Thymus (tissue), 14 donors: ENCODE data around the gene RPUSD4. TPM values are rescaled to one million over a fixed set of nuclear protein-coding genes. Genes with fewer than 3 reads are reported as not detected.
A peak's percentile ranks its signal among the peaks of the same experiment; 100 is the strongest.
"Not testable (repeated sequence)": the region's sequence is repeated elsewhere in the genome, so short reads cannot be mapped to it uniquely, and the experiment has no call there.

Experiments
- DNase-seq, 9 donors: peaks; one replicate each; pipeline ENCODE4 v3.0.0-alpha.2; 2013; ENCODE audit warnings: low spot score in 9 of 9, low read depth in 6 of 9, missing footprints in 1 of 9
- H3K27ac ChIP-seq, 2 donors: one replicate each; pipeline ENCODE4 v1.5.1; 2013; ENCODE audit warnings: control low read depth in 1 of 2, low read depth in 1 of 2, low read length in 1 of 2, mild to moderate bottlenecking in 1 of 2, moderate library complexity in 1 of 2
- H3K27me3 ChIP-seq, 2 donors: one replicate each; pipeline ENCODE4 v1.5.1; 2013; ENCODE audit warnings: low read length in 1 of 2; ENCODE audit not compliant: control insufficient read depth in 2 of 2, insufficient read depth in 1 of 2
- H3K36me3 ChIP-seq, 2 donors: one replicate each; pipeline ENCODE4 v1.5.1; 2013; ENCODE audit warnings: low read length in 1 of 2, mild to moderate bottlenecking in 1 of 2, moderate library complexity in 1 of 2; ENCODE audit not compliant: control insufficient read depth in 2 of 2, insufficient read depth in 2 of 2
- H3K4me1 ChIP-seq, 2 donors: one replicate each; pipeline ENCODE4 v1.5.1; 2013; ENCODE audit warnings: low read length in 2 of 2; ENCODE audit not compliant: control insufficient read depth in 2 of 2, insufficient read depth in 2 of 2
- H3K4me3 ChIP-seq, 2 donors: one replicate each; pipeline ENCODE4 v1.5.1; 2013; ENCODE audit warnings: low read length in 2 of 2, control low read depth in 1 of 2, mild to moderate bottlenecking in 1 of 2
- H3K9me3 ChIP-seq, 2 donors: one replicate each; pipeline ENCODE4 v1.5.1; 2013; ENCODE audit warnings: low read length in 1 of 2, mild to moderate bottlenecking in 1 of 2; ENCODE audit not compliant: control insufficient read depth in 2 of 2, insufficient read depth in 1 of 2
- WGBS: extraction: QIAGEN DNeasy Blood & Tissue Kit; methylation state at CpG from one replicate; pipeline ENCODE4 v1.1.7; 2013; 5-methylcytosine and 5-hydroxymethylcytosine counted together
- long read RNA-seq, 10 donors: transcript quantifications; one replicate each; lab custom pipeline, GENCODE V29; 2026
- polyA plus RNA-seq: library from polyadenylated mRNA; stranded (reverse); fragments of 200-250 nt; gene quantifications from one replicate; pipeline ENCODE4 v1.2.3, GENCODE V29; 2013
- total RNA-seq: library from RNA; stranded (reverse); fragments of 120-200 nt; gene quantifications from one replicate; pipeline ENCODE4 v1.2.4, GENCODE V29; 2013
- donor health status: healthy.

Gene RPUSD4
- total RNA-seq: 16.0 TPM
- 20.5 TPM for polyA plus RNA-seq
- long read RNA-seq, donor 1, partial matches to known transcripts: 0 of 2 reads
- long read RNA-seq, donor 1, other reads (novel, unspliced or antisense): 0 of 2 reads
- long read RNA-seq, donor 2: 0 reads
- long read RNA-seq, donor 3, transcript RPUSD4-201 (7 exons, 2,512 nt): major isoform, 7 of 32 reads
- long read RNA-seq, donor 3, transcript RPUSD4-207 (3 exons, 1,030 nt): minor isoform, 5 of 32 reads
- long read RNA-seq, donor 3, partial matches to known transcripts: 20 of 32 reads
- long read RNA-seq, donor 3, other reads (novel, unspliced or antisense): 0 of 32 reads
- long read RNA-seq, donor 4, transcript RPUSD4-201 (7 exons, 2,512 nt): major isoform, 6 of 7 reads
- long read RNA-seq, donor 4, partial matches to known transcripts: 0 of 7 reads
- long read RNA-seq, donor 4, other reads (novel, unspliced or antisense): 0 of 7 reads
- long read RNA-seq, donor 5, transcript RPUSD4-201 (7 exons, 2,512 nt): major isoform, 10 of 17 reads
- long read RNA-seq, donor 5, partial matches to known transcripts: 0 of 17 reads
- long read RNA-seq, donor 5, other reads (novel, unspliced or antisense): 0 of 17 reads
- long read RNA-seq, donor 6, partial matches to known transcripts: 0 of 2 reads
- long read RNA-seq, donor 6, other reads (novel, unspliced or antisense): 0 of 2 reads
- long read RNA-seq, donor 7, transcript RPUSD4-201 (7 exons, 2,512 nt): major isoform, 9 of 11 reads
- long read RNA-seq, donor 7, partial matches to known transcripts: 0 of 11 reads
- long read RNA-seq, donor 7, other reads (novel, unspliced or antisense): 0 of 11 reads
- long read RNA-seq, donor 8, partial matches to known transcripts: 0 of 4 reads
- long read RNA-seq, donor 8, other reads (novel, unspliced or antisense): 0 of 4 reads
- long read RNA-seq, donor 9, partial matches to known transcripts: 0 of 2 reads
- long read RNA-seq, donor 9, other reads (novel, unspliced or antisense): 0 of 2 reads
- long read RNA-seq, donor 10, partial matches to known transcripts: 0 of 4 reads
- long read RNA-seq, donor 10, other reads (novel, unspliced or antisense): 0 of 4 reads

GRCh38 chr11:126211236-126212088, at the start of gene RPUSD4, which contains the start of gene FAM118B:
RPUSD4 (minus strand) TSS chr11:126211650; CDS start chr11:126211638, 12 bp downstream.
FAM118B (plus strand) TSS chr11:126211782; CDS start chr11:126235002, 23,220 bp downstream.
- Histone ChIP-seq H3K36me3 (peaks cover 0 to 26% of the 10 kb centered on the region in 2 donors), H3K9me3 (no peaks in the 10 kb centered on the region), H3K4me1 (peaks cover 11 to 14% of the 10 kb centered on the region in 2 donors), H3K4me3 (peak within 1 kb of the TSS; percentile 71 to 90), H3K27ac (peak within 1 kb of the TSS; percentile 1 to 58), H3K27me3 (no peaks in the 10 kb centered on the region)
- WGBS: under 1% methylated on average over 62 of the region's 62 CpGs
- peak; percentile 82 to 97 (median 93) for DNase-seq

GRCh38 chr11:126257764-126258163, 46.3 kb upstream of the RPUSD4 start:
- H3K36me3 ChIP-seq: peaks cover 40 to 67% of the 10 kb centered on the region in 2 donors
- H3K9me3 ChIP-seq: no peaks in the 10 kb centered on the region
- H3K4me1 ChIP-seq: no peaks in the 10 kb centered on the region
- no peaks in the 10 kb centered on the region for H3K27me3 ChIP-seq
- H3K27ac ChIP-seq: no peak overlapping the region
- DNase-seq: no peak
- no peak overlapping the region for H3K4me3 ChIP-seq
- WGBS: 98% methylated on average over 2 of the region's 2 CpGs

- Histone ChIP-seq H3K27me3 (no peaks in the 10 kb centered on the region), H3K4me1 (no peaks in the 10 kb centered on the region), H3K27ac (no peak overlapping the region), H3K9me3 (no peaks in the 10 kb centered on the region), H3K4me3 (no peak overlapping the region), H3K36me3 (peaks cover 40 to 60% of the 10 kb centered on the region in 2 donors)
- DNase-seq: no peak
- 96% methylated on average over 2 of the region's 2 CpGs for WGBS
These were observed 45.7 kb upstream of the RPUSD4 start for GRCh38 chr11:126257144-126257543.

- Histone ChIP-seq H3K9me3 (no peaks in the 10 kb centered on the region), H3K27ac (no peak overlapping the region), H3K27me3 (no peaks in the 10 kb centered on the region), H3K36me3 (peaks cover 35 to 54% of the 10 kb centered on the region in 2 donors), H3K4me3 (no peak overlapping the region), H3K4me1 (no peaks in the 10 kb centered on the region)
- DNase-seq: no peak
- WGBS: 97% methylated on average over 4 of the region's 4 CpGs
These were observed 44.8 kb upstream of the RPUSD4 start for GRCh38 chr11:126256216-126256615.

- not testable (repeated sequence) for H3K4me1 ChIP-seq, H3K27ac ChIP-seq, H3K27me3 ChIP-seq, H3K9me3 ChIP-seq, H3K4me3 ChIP-seq, DNase-seq
- WGBS: 97% methylated on average over 5 of the region's 5 CpGs
- H3K36me3 ChIP-seq: peaks cover 34 to 48% of the 10 kb centered on the region in 2 donors
These were observed 44.1 kb upstream of the RPUSD4 start for GRCh38 chr11:126255507-126255906.

GRCh38 chr11:126254819-126255218, 43.4 kb upstream of the RPUSD4 start:
- no peak overlapping the region for H3K27ac ChIP-seq
- DNase-seq: no peak
- WGBS: 95% methylated on average over 1 of the region's 1 CpG
- no peak overlapping the region for H3K4me3 ChIP-seq
- H3K4me1 ChIP-seq: no peaks in the 10 kb centered on the region
- no peaks in the 10 kb centered on the region for H3K27me3 ChIP-seq
- peaks cover 34 to 43% of the 10 kb centered on the region in 2 donors for H3K36me3 ChIP-seq
- no peaks in the 10 kb centered on the region for H3K9me3 ChIP-seq

- Histone ChIP-seq H3K27me3 (no peaks in the 10 kb centered on the region), H3K9me3 (no peaks in the 10 kb centered on the region), H3K27ac (no peak overlapping the region), H3K4me3 (no peak overlapping the region), H3K36me3 (peaks cover 37 to 40% of the 10 kb centered on the region in 2 donors), H3K4me1 (no peaks in the 10 kb centered on the region)
- no peak for DNase-seq
- WGBS: over 99% methylated on average over 4 of the region's 4 CpGs
These were observed 41.8 kb upstream of the RPUSD4 start for GRCh38 chr11:126253265-126253664.

- Histone ChIP-seq H3K27me3 (no peaks in the 10 kb centered on the region), H3K4me3 (no peak overlapping the region), H3K4me1 (no peaks in the 10 kb centered on the region), H3K9me3 (no peaks in the 10 kb centered on the region), H3K36me3 (peaks cover 20 to 29% of the 10 kb centered on the region in 2 donors), H3K27ac (no peak overlapping the region)
- WGBS: 99% methylated on average over 2 of the region's 2 CpGs
- no peak for DNase-seq
These were observed 35.2 kb upstream of the RPUSD4 start for GRCh38 chr11:126246636-126247035.
